SK-N-SH (cell line): ENCODE results near the gene SNRNP35. TPM values are rescaled to one million over a fixed set of nuclear protein-coding genes. Genes with fewer than 3 reads are reported as not detected.

ENCODE experiments used
- CTCF ChIA-PET: fragments of 300-600, 350-600 bp; formaldehyde crosslinking; extraction: SDS; loops from one replicate; lab custom pipeline; 2021; lab: Yijun Ruan, JAX
- POLR2A ChIA-PET: fragments of 350-600 bp; sonication (Branson Sonifier 250); formaldehyde crosslinking; extraction: SDS; loops from one replicate; lab custom pipeline; 2020; ENCODE audit warnings: antibody characterized with exemption, inconsistent platforms; lab: Yijun Ruan, JAX
- DNase-seq: peaks from one replicate; pipeline ENCODE4 v3.0.0; 2012
- H2AFZ ChIP-seq: fragments of 200-600 bp; sonication (generic); 2 replicates; pipeline ENCODE4 v1.8.1; 2016; ENCODE audit warnings: antibody characterized with exemption, mild to moderate bottlenecking, low read depth
- H3F3A ChIP-seq: fragments of 200-600 bp; sonication (generic); replicated peaks from 2 replicates; pipeline ENCODE3; 2016; ENCODE audit warnings: antibody characterized with exemption, mild to moderate bottlenecking; ENCODE audit not compliant: insufficient read depth
- H3K27ac ChIP-seq, 2 experiments: fragments of 200-500 bp in 1 of 2; fragments of 200-600 bp in 1 of 2; sonication (Bioruptor generic) in 1 of 2; sonication (generic), shearing (Covaris generic) in 1 of 2; 2 replicates each; pipeline versions ENCODE4 v1.5.1 to v1.6.1; 2014 to 2016; ENCODE audit warnings: low read depth in 2 of 2, inconsistent platforms in 1 of 2, low read length in 1 of 2, mild to moderate bottlenecking in 1 of 2, mixed read lengths in 1 of 2
- H3K27me3 ChIP-seq: fragments of 200-600 bp; sonication (generic), shearing (Covaris generic); 2 replicates; pipeline ENCODE4 v1.6.1; 2016; ENCODE audit warnings: mixed run types; ENCODE audit not compliant: insufficient read depth
- H3K36me3 ChIP-seq, 2 experiments: fragments of 200-500 bp in 1 of 2; fragments of 200-600 bp in 1 of 2; sonication (Bioruptor generic) in 1 of 2; sonication (generic) in 1 of 2; replicated peaks in 1 of 2; 2 replicates each; pipeline versions ENCODE3 to v1.5.1; 2014 to 2016; ENCODE audit warnings: low read length in 1 of 2, mild to moderate bottlenecking in 1 of 2; ENCODE audit not compliant: insufficient read depth in 2 of 2, control insufficient read depth in 1 of 2
- H3K4me1 ChIP-seq, 2 experiments: fragments of 200-500 bp in 1 of 2; fragments of 200-600 bp in 1 of 2; sonication (Bioruptor generic) in 1 of 2; sonication (generic), shearing (Covaris generic) in 1 of 2; 2 replicates each; pipeline versions ENCODE4 v1.5.1 to v1.6.1; 2014 to 2016; ENCODE audit warnings: low read depth in 1 of 2, low read length in 1 of 2, mixed run types in 1 of 2; ENCODE audit not compliant: insufficient read depth in 2 of 2, control insufficient read depth in 1 of 2
- H3K4me2 ChIP-seq: fragments of 200-600 bp; sonication (generic), shearing (Covaris generic); 2 replicates; pipeline ENCODE4 v1.6.1; 2017; ENCODE audit warnings: mixed run types
- H3K4me3 ChIP-seq, 2 experiments: fragments of 200-500 bp in 1 of 2; fragments of 200-600 bp in 1 of 2; sonication (Bioruptor generic) in 1 of 2; sonication (generic), shearing (Covaris generic) in 1 of 2; 2 replicates each; pipeline versions ENCODE4 v1.5.1 to v1.8.1; 2014 to 2016; ENCODE audit warnings: low read depth in 2 of 2, inconsistent platforms in 1 of 2, low read length in 1 of 2, mild to moderate bottlenecking in 1 of 2, mixed read lengths in 1 of 2, moderate library complexity in 1 of 2
- H3K79me2 ChIP-seq: fragments of 200-600 bp; sonication (generic); 2 replicates; pipeline ENCODE4 v1.8.1; 2017; ENCODE audit warnings: mild to moderate bottlenecking; ENCODE audit not compliant: insufficient read depth
- H3K9ac ChIP-seq: fragments of 200-600 bp; sonication (generic); 2 replicates; pipeline ENCODE4 v1.6.1; 2017; ENCODE audit warnings: mixed run types
- H3K9me2 ChIP-seq: fragments of 200-600 bp; sonication (generic); 2 replicates; pipeline ENCODE4 v1.6.1; 2017; ENCODE audit warnings: mixed run types
- H3K9me3 ChIP-seq: fragments of 200-600 bp; sonication (generic); 2 replicates; pipeline ENCODE4 v1.6.1; 2017; ENCODE audit warnings: mixed run types, mild to moderate bottlenecking, moderate library complexity
- H4K20me1 ChIP-seq: fragments of 200-600 bp; sonication (generic); 2 replicates; pipeline ENCODE4 v1.6.1; 2017; ENCODE audit warnings: mild to moderate bottlenecking, mixed run types; ENCODE audit not compliant: insufficient read depth
- CHD2 ChIP-seq: fragments of 150-350 bp; IDR thresholded peaks from 2 replicates; pipeline ENCODE4 v1.6.1; 2018; ENCODE audit warnings: low read length; ENCODE audit not compliant: partially characterized antibody
- CTCF ChIP-seq: fragments of 200-600 bp; sonication (generic); IDR thresholded peaks from 2 replicates; pipeline ENCODE4 v1.6.1; 2017; ENCODE audit warnings: antibody characterized with exemption, mild to moderate bottlenecking, moderate library complexity
- EP300 ChIP-seq, 2 experiments: IDR thresholded peaks; 2 replicates each; pipeline versions ENCODE4 v1.4.0 to v1.6.1; 2012; ENCODE audit warnings: borderline replicate concordance in 1 of 2, low read depth in 1 of 2, low read length in 1 of 2
- FOSL2 ChIP-seq: IDR thresholded peaks from 2 replicates; pipeline ENCODE4 v1.4.0; 2012; ENCODE audit warnings: low read depth, mild to moderate bottlenecking, moderate library complexity, borderline replicate concordance
- FOXJ3 ChIP-seq: sonication (generic); formaldehyde crosslinking; IDR thresholded peaks from 2 replicates; pipeline ENCODE4 v1.5.1; 2020; ENCODE audit warnings: mild to moderate bottlenecking, missing genetic modification reagents
- GATA2 ChIP-seq: sonication (generic); formaldehyde crosslinking; IDR thresholded peaks from 2 replicates; pipeline ENCODE4 v1.5.0; 2020; ENCODE audit warnings: mild to moderate bottlenecking, missing genetic modification reagents
- IRF3 ChIP-seq: fragments of 150-350 bp; IDR thresholded peaks from 2 replicates; pipeline ENCODE4 v1.6.1; 2016; ENCODE audit warnings: mild to moderate bottlenecking, low read depth, low read length
- NRF1 ChIP-seq: IDR thresholded peaks from 2 replicates; pipeline ENCODE4 v1.6.1; 2012; ENCODE audit warnings: low read depth, mild to moderate bottlenecking, low read length
- RAD21 ChIP-seq: IDR thresholded peaks from 2 replicates; pipeline ENCODE4 v1.6.1; 2012; ENCODE audit warnings: mild to moderate bottlenecking, low read length
- REST ChIP-seq: IDR thresholded peaks from 2 replicates; pipeline ENCODE4 v1.6.1; 2012; ENCODE audit warnings: mild to moderate bottlenecking, low read depth, low read length, moderate library complexity
- TCF12 ChIP-seq: IDR thresholded peaks from 2 replicates; pipeline ENCODE4 v1.4.0; 2012
- WGBS: methylation state at CpG from one replicate; pipeline ENCODE4 v1.1.6; 2017; ENCODE audit warnings: low lambda C conversion rate; 5-methylcytosine and 5-hydroxymethylcytosine counted together
- polyA plus RNA-seq, 3 experiments: library from polyadenylated mRNA; depleted of rRNA; stranded (reverse); fragments of >200 nt; gene quantifications; 2 replicates each; pipeline ENCODE4 v1.2.3, GENCODE V29; 2012

Gene SNRNP35
- polyA plus RNA-seq, 1 of the 3 experiments (the other 2 are of a cell fraction) = 13.1 TPM

- Histone ChIP-seq H3K27me3 (no peaks in the 10 kb centered on the region), H3K79me2 (peaks cover 4% of the 10 kb centered on the region; the same call in 1 of the 2 replicates), H2AFZ (no peak overlapping the region), H3K9me3 (no peaks in the 10 kb centered on the region), H3K4me2 (no peak overlapping the region), H4K20me1 (no peaks in the 10 kb centered on the region), H3K9ac (no peak overlapping the region), H3K4me3 (no peak overlapping the region), H3K36me3 (peaks cover 18 to 46% of the 10 kb centered on the region in 2 experiments), H3K27ac (no peak overlapping the region), H3F3A (peaks cover 5% of the 10 kb centered on the region), H3K4me1 (peaks cover 0 to 3% of the 10 kb centered on the region in 2 experiments; a peak in 2 of 4 replicates), H3K9me2 (no peaks in the 10 kb centered on the region)
- POLR2A ChIA-PET = no interaction called here
- no peak for DNase-seq
- 95% methylated on average over 11 of the region's 12 CpGs for WGBS
- CTCF ChIA-PET = no interaction called here
- no peak for TF ChIP-seq IRF3
- no peak for TF ChIP-seq EP300 (IDR thresholded peaks at IDR 0.05; ENCODE audit: borderline replicate concordance in 1 of 2, low read depth in 1 of 2, low read length in 1 of 2)
- TF ChIP-seq CHD2 = no peak
- TF ChIP-seq REST = no peak
- no peak for TF ChIP-seq GATA2
- no peak for TF ChIP-seq FOXJ3 (CRISPR knock-in tag)
- TF ChIP-seq CTCF = no peak
- TF ChIP-seq TCF12 = no peak
- no peak for TF ChIP-seq NRF1
- TF ChIP-seq RAD21 = no peak
- TF ChIP-seq FOSL2 = no peak
These were observed 14.5 kb downstream of the SNRNP35 start for GRCh38 chr12:123472438-123472849.
